Stimulated activated naive CD8-positive, alpha-beta T cell treated with anti-CD3 and anti-CD28 coated beads, Interleukin-15, Interleukin-2, amounts not matched to agents 100 ng/mL and 50 ng/mL, for 24 hours (primary cell): Measurements from ENCODE around the gene METRN.

ENCODE experiments used
- H3K27ac Mint-ChIP-seq: one replicate; pipeline ENCODE4 v1.8.0; 2021; ENCODE audit warnings: mild to moderate bottlenecking, mixed read lengths
- H3K27me3 Mint-ChIP-seq: one replicate; pipeline ENCODE4 v1.8.0; 2021; ENCODE audit warnings: mixed read lengths
- H3K36me3 Mint-ChIP-seq: one replicate; pipeline ENCODE4 v1.8.0; 2021; ENCODE audit warnings: low read depth, mixed read lengths
- H3K4me1 Mint-ChIP-seq: one replicate; pipeline ENCODE4 v1.8.0; 2021; ENCODE audit warnings: low read depth, mixed read lengths
- H3K4me3 Mint-ChIP-seq: one replicate; pipeline ENCODE4 v1.8.0; 2021; ENCODE audit warnings: mild to moderate bottlenecking, mixed read lengths
- H3K9me3 Mint-ChIP-seq: one replicate; pipeline ENCODE4 v1.8.0; 2021; ENCODE audit warnings: mixed read lengths

Gene METRN

DNA sequence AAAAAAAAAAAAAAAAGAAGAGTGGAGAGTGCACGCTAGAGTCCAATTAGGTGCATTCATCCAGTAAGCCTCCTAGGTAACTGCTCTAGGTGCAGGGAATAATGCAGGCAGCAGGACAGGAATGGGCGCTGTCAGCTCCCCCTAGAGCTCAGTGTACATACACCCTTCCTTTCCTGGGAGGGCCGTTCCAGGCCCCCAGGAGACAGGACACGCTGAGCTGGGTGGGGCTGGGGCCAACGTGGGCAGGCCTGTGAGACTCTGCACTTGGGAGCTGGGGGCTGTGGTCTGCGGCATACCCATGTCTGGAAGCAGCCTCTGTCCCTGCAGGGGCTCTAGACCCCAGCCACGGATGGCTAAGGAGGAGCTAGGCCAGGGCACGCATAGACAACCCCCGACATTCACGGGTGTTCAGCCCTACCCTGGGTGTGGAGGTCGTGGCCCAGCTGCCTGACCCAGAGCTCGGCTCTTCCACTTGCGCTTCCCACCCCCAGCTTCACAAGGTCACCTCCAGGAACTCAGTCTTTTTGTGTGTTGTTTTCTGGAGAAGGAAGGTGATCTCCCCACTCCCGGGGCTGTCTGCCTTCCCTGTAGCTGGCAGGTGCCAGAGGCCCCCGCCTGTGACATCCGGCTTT is 5.0 kb downstream of the METRN start:
- Mint-ChIP-seq H3K36me3 (no peaks in the 10 kb centered on the region), H3K27me3 (no peaks in the 10 kb centered on the region), H3K4me1 (peaks cover 38% of the 10 kb centered on the region), H3K27ac (peak overlapping the region; percentile 85), H3K4me3 (peak overlapping the region; percentile 83), H3K9me3 (no peaks in the 10 kb centered on the region)

DNA sequence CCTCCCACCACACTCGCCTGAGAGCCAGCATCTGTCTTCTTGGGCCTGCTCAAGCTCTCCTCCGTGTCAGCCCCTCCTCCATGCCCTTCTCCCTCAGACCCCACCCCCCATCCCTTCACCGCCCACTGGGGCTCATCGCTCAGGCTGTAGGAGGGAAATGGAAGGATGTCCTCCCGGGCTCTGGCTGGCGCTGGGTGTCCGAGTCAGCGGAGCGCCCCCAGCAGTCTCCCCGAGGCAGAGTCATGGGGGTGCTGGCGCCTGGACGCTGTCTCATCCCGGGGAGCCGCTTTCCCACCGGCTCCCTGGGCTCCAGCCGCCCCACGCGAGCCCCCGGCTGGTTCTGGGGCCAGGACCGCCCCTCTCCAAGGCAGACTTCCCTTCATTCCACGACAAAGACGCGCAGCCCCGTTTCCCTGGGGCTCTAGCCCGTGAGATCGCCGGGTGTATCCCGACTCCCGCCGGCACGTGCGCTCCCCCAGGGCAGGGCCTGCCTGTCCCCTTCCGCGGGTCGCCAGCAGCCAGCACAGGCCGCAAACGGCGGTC is 5.6 kb downstream of the METRN start:
- H3K27ac Mint-ChIP-seq: peak overlapping the region; percentile 85
- no peaks in the 10 kb centered on the region for H3K9me3 Mint-ChIP-seq
- H3K4me1 Mint-ChIP-seq: peaks cover 38% of the 10 kb centered on the region
- H3K36me3 Mint-ChIP-seq: no peaks in the 10 kb centered on the region
- peak overlapping the region; percentile 83 for H3K4me3 Mint-ChIP-seq
- H3K27me3 Mint-ChIP-seq: no peaks in the 10 kb centered on the region

DNA sequence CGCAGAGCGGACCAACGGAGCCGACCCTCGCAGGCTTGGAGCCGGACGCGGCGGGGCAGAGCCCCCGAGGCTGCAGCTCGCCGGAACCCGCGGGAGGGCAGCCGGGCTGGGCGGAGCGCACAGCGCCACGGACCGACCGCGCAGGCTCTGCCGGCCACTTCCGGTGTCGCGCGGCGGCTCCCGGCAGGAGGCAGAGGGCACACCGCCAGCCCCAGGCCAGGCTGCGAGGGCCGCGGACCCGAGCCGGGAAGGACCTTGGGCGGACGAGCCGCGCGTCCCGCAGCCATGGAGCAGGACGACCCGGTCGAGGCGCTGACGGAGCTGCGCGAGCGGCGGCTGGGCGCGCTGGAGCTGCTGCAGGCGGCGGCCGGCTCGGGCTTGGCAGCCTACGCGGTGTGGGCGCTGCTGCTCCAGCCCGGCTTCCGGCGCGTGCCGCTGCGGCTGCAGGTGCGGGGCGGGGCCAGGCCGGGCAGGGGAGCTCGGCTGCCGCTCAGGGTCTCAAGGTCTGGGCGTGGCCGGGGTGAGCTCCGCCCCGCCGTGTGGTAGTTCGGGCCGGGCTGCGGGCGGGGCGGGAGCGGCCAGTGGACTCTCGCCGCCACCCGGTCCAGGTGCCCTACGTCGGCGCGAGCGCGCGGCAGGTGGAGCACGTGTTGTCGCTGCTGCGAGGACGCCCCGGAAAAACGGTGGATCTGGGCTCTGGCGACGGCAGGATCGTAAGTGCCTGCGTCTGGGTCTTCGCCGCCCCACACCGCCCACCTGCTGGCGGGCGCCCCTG is 6.3 kb downstream of the METRN start, which contains the start of gene ANTKMT:
ANTKMT (plus strand) TSS at position 157 of the 775 bp plus-strand sequence; CDS start at position 286, 129 bp downstream.
- H3K4me3 Mint-ChIP-seq: peak within 1 kb of the TSS; percentile 83
- peak within 1 kb of the TSS; percentile 85 for H3K27ac Mint-ChIP-seq
- H3K9me3 Mint-ChIP-seq: no peaks in the 10 kb centered on the region
- H3K27me3 Mint-ChIP-seq: no peaks in the 10 kb centered on the region
- peaks cover 34% of the 10 kb centered on the region for H3K4me1 Mint-ChIP-seq
- no peaks in the 10 kb centered on the region for H3K36me3 Mint-ChIP-seq

DNA sequence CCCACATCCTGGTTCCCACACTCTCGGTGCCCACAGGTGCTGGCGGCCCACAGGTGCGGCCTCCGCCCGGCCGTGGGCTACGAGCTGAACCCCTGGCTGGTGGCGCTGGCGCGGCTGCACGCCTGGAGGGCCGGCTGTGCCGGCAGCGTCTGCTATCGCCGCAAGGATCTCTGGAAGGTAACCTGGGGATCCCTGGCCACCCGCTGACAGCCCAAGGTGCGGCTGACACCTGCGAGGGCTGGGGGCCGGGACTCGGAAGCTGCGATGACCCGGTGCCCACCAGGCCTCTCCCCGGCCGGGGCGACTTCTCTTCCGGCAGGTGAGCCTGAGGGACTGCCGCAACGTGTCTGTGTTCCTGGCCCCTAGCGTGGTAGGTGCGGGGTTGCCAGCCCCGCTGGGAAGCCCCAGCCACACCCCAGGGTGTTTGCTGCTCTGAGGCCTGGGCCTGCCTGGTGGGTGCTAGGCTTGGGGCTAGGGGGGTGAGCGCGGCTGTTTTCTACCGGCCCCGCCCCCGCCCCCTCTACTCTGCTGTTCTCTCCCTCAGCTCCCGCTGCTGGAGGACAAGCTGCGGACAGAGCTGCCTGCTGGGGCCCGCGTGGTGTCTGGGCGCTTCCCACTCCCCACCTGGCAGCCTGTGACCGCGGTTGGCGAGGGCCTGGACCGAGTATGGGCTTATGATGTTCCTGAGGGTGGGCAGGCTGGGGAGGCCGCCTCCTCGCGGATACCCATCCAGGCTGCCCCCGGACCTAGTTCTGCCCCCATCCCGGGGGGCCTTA is 7.0 kb downstream of the METRN start:
- Mint-ChIP-seq H3K9me3 (no peaks in the 10 kb centered on the region), H3K27me3 (no peaks in the 10 kb centered on the region), H3K36me3 (no peaks in the 10 kb centered on the region), H3K4me3 (peak overlapping the region; percentile 66), H3K4me1 (peaks cover 31% of the 10 kb centered on the region), H3K27ac (peak overlapping the region; percentile 45)

DNA sequence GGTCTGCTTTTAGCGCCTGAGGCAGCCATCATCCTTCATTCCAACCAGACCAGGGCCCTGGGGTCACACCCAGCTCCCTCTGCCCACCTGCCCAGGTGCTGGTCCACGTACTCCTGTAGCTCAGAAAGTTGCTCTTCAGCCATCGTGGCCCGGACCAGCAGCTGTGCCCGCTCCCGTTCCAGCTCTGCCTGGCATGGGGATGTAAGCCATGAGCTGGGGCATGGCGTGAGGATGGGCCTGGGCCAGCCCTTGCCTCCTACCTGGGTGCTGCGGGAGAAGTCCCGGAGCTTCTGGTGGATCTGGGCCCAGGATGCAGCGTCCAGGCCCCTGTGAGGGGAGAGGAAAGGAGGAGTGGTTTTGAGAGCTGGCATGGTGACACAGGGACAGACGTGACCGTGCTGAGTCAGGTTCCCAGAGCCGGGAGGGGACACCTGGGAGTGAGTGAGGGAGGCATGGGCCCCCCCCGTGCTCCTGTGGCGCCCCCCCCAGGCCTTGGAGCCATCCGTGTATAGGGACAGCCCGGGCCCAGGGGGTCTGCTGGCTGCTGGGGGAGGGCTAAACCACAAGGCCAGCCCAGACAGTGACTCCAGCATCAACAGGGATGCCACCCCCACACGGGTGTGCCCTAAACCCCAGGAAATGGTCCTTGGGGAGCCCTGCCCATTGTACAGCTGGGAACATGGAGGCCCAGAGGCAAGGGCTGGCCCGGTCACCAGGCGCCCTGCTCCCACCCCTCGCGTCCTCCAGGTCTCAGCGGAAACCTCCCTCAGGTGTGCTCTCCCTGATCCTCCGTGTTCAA is 8.1 kb downstream of the METRN start:
- H3K27ac Mint-ChIP-seq: no peak overlapping the region
- H3K4me1 Mint-ChIP-seq: peaks cover 31% of the 10 kb centered on the region
- no peaks in the 10 kb centered on the region for H3K27me3 Mint-ChIP-seq
- no peaks in the 10 kb centered on the region for H3K36me3 Mint-ChIP-seq
- peak overlapping the region; percentile 45 for H3K4me3 Mint-ChIP-seq
- no peaks in the 10 kb centered on the region for H3K9me3 Mint-ChIP-seq

DNA sequence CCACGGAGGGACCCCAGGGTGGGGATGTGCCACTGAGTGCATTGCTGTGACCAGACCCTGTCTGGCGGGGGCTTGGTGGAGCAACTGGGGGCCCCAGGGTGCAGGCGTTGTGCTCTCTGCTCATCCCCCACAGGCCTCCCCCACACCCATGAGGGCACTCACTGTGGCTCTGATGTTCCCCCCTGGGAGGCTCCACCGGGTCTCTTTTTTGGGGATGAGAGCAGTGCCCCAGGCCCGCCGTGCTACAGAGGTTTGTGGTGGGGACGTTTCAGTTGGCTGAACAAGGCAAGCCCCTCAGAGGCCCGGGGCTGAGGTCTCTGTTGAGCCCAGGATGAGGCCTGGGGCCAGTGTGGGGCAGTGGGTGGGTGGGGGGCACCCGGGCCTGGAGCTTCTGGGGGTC is 8.8 kb downstream of the METRN start:
- Mint-ChIP-seq H3K36me3 (no peaks in the 10 kb centered on the region), H3K9me3 (no peaks in the 10 kb centered on the region), H3K27ac (no peak overlapping the region), H3K27me3 (no peaks in the 10 kb centered on the region), H3K4me1 (peaks cover 29% of the 10 kb centered on the region), H3K4me3 (no peak overlapping the region)

DNA sequence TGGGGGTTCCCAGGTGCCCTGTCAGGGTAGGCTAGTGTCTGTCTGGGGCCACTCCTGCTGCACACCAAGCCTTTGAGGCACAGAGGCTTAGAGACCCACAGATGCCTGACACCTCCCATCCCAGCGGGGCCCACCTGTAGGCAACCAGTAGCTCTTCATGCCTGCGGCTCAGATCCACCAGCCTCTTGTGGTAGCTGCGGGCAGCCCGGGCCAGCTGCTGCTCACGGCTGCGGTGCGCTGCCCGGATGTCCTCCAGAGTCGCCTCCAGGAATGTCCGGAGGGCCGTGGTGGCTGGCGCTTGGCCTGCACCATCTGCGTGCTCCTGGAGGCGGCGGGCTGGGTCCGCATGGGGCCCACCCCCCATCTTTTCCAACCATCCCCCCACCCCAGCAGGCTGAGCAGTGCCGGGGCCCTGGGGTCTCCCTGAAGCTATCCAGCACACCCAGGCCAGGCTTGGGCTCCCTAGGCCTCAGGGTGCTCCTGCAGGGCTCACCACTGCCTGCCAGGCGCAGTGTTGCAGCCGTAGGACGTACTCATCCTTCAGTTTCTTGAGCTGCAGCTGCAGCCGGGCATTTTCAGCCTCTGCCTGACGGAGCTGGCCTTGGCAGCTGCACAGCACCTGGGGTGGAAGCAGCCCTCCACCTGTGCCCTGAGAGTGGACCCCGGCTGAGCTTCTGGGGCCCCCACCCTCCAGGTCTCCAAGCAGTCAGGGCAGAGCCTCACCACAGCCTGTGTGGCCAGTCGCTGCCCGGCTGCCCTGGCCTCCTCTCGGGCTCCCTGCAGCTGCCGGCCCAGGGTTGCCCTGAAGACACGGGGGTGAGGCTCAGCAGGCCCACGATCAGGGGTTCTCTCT is 9.5 kb downstream of the METRN start:
- Mint-ChIP-seq H3K27me3 (no peaks in the 10 kb centered on the region), H3K4me3 (no peak overlapping the region), H3K4me1 (peaks cover 22% of the 10 kb centered on the region), H3K27ac (no peak overlapping the region), H3K9me3 (no peaks in the 10 kb centered on the region), H3K36me3 (no peaks in the 10 kb centered on the region)

DNA sequence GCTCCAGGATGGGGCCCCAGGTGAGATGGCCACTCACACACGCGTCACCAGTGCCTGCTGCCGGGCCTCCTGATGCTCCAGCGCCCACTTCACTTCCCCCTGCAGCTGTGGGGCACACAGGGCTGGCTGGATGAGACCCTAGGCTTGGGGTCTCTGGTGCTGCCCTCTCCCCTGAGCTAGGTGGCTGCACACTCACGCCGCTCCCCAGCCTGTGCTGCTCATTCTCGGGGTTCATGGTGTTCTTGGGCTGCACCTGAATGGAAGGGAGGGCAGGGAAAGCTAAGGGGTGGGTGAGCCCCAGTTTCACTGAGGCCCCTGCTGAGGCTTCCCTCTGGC is 10.1 kb downstream of the METRN start:
- no peak overlapping the region for H3K27ac Mint-ChIP-seq
- no peaks in the 10 kb centered on the region for H3K36me3 Mint-ChIP-seq
- H3K27me3 Mint-ChIP-seq: no peaks in the 10 kb centered on the region
- H3K9me3 Mint-ChIP-seq: no peaks in the 10 kb centered on the region
- H3K4me1 Mint-ChIP-seq: peaks cover 16% of the 10 kb centered on the region
- no peak overlapping the region for H3K4me3 Mint-ChIP-seq

DNA sequence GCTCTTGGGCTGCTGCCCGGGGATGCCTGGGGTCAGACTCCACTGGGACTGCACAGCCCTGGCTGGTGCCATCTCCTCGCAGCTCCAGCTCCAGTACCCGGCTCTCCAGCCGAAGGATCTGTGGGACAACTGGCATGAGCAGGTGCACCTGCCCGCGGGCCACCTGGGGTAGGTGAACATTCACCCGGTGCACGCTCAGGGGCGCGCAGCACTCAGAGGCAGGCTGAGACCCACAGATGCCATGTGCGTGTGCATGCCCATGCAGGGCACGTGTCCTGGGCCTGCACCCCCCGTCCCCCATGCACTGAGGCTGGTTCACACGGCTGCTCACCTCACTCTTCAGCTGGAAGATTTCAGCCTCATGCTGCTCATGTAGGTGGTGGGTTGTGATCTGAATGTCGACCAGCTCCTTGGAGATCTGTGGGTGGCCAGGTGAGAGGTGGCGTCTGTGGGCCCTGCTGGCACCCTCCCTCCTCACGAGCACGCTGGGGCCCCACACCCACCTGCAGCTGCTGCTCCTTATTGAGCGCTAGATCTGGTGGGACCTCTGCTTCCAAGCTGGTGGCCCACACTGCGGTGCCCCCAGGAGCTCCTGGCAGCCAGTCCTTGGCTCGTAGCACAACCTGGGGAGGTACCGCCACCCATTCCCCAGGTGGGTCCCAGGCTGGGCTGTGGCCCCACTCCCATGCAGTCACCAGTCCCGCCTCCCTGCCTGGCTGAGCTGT is 10.7 kb downstream of the METRN start:
- Mint-ChIP-seq H3K4me3 (no peak overlapping the region), H3K4me1 (peaks cover 11% of the 10 kb centered on the region), H3K27me3 (no peaks in the 10 kb centered on the region), H3K9me3 (no peaks in the 10 kb centered on the region), H3K27ac (no peak overlapping the region), H3K36me3 (no peaks in the 10 kb centered on the region)

DNA sequence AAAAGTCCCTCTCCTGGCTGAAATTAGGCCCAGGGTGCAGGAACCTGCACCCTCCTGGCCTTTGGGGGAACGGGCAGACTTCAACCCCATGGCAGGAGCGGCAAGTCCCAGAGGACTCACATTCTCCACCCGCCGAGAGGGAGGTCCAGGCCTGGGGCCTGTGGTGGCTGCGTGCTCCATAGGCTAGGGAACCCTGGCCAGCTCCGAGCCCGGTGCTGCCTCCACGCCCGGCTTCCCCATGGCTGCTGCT is 11.2 kb downstream of the METRN start:
- H3K9me3 Mint-ChIP-seq: no peaks in the 10 kb centered on the region
- peaks cover 11% of the 10 kb centered on the region for H3K4me1 Mint-ChIP-seq
- H3K36me3 Mint-ChIP-seq: no peaks in the 10 kb centered on the region
- H3K4me3 Mint-ChIP-seq: no peak overlapping the region
- no peak overlapping the region for H3K27ac Mint-ChIP-seq
- no peaks in the 10 kb centered on the region for H3K27me3 Mint-ChIP-seq

DNA sequence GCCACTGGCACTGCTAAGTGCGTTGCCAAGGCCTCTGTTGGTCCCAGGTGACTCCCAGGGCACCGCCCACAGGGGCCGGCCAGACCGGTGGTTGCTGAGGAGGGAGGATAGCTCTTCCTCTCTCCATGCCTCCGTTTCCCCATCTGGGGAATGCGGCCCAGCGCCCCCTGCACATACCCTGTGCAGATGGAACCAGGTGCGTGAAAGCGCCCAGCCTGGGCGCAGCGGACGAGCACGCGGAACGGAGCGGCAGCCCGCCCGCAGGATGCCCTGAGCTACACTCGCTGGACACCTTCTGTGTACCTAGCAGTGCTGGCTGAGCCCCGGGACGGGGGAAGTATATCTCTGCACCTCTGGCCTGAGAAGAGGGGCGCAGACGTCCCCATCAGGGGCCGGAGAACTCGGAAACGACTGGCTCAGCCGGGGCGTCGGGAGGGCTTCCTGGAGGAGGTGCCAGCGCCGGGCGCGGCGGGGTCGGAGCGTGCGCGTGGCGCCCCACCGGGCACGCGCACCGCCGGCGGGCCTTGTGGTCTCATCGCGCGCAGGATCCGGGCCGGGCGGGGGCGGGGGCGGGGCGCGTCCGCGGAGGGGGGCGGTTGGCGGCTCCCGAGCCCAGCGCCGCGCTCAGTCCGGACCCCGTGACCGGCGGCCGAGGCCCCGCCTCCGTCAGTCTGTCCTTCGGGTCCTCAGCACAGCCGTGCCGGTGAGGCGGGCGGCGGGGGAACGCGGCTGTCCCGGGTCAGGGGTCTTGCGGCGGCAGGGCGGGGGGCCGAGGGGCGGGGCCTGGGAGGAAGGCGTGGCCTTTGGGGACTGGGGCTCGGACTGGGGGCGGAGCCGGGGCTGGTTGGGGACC is 11.7 kb downstream of the METRN start, which contains the start of the genes CCDC78 and HAGHL:
CCDC78 (minus strand) TSS at position 6 of the 853 bp plus-strand sequence. CDS start 76 bp downstream, outside the sequence.
HAGHL (plus strand) TSS at position 669 of the 853 bp plus-strand sequence. CDS start 404 bp downstream, outside the sequence.
- Mint-ChIP-seq H3K36me3 (no peaks in the 10 kb centered on the region), H3K4me1 (peaks cover 11% of the 10 kb centered on the region), H3K27ac (no peak within 1 kb of the TSS), H3K9me3 (no peaks in the 10 kb centered on the region), H3K4me3 (peak within 1 kb of the TSS; percentile 70), H3K27me3 (no peaks in the 10 kb centered on the region)

DNA sequence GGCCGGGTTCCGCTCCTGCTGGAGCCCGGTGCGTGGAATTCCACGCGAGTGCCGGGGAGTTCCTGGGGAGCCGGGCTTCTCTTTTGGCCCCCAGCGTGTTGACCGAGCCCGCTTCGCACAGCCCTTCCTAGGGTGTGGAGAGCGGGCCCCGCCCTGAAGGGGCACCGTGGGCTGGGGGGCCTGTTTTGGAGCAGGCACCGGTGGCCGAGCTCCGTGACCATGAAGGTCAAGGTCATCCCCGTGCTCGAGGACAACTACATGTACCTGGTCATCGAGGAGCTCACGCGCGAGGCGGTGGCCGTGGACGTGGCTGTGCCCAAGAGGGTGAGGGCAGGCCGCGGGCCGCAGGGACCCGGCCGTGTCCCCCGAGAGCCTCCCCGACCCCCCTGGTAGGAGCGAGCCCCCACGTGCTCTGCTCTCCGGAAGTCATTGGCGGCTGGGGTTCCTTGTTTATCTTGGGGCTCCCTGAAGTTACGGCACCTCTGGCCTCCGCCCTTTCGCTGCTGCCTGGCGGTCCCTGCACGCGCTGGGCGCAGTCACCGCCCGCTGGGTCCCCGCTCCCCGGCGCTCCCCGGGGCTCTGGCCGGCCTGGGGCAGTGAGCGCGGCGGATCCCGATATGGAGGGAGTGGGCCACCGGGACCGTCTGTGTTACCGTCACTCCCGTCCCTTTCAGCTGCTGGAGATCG is 12.5 kb downstream of the METRN start:
- H3K4me3 Mint-ChIP-seq: peak overlapping the region; percentile 70
- peaks cover 6% of the 10 kb centered on the region for H3K4me1 Mint-ChIP-seq
- H3K9me3 Mint-ChIP-seq: no peaks in the 10 kb centered on the region
- no peak overlapping the region for H3K27ac Mint-ChIP-seq
- H3K27me3 Mint-ChIP-seq: no peaks in the 10 kb centered on the region
- no peaks in the 10 kb centered on the region for H3K36me3 Mint-ChIP-seq
